Breast epithelium (tissue), 3 donors: ENCODE measurements around the gene MPRIP.

Experiments
- CTCF ChIP-seq, 3 donors: fragments of 450-650 bp; IDR thresholded peaks; one replicate each; pipeline ENCODE4 v1.5.1; 2016 to 2017; ENCODE audit warnings: antibody characterized with exemption in 3 of 3, mild to moderate bottlenecking in 3 of 3, moderate library complexity in 3 of 3
- POLR2A ChIP-seq: fragments of 450-650 bp; IDR thresholded peaks from one replicate; pipeline ENCODE4 v1.6.1; 2016; ENCODE audit warnings: antibody characterized with exemption, mild to moderate bottlenecking, moderate library complexity
- POLR2AphosphoS5 ChIP-seq, 3 donors: sonication (generic); formaldehyde crosslinking; IDR thresholded peaks; one replicate each; pipeline ENCODE4 v1.6.1; 2017; ENCODE audit warnings: antibody characterized with exemption in 3 of 3

- TF ChIP-seq CTCF (IDR thresholded peaks at IDR 0.05) (no peak), POLR2AphosphoS5 (IDR thresholded peaks at IDR 0.05) (no peak), POLR2A (no peak)
Observed at GRCh38 chr17:17159571-17159970, 117.3 kb downstream of the MPRIP start.
